HL-60 (cell line): ENCODE results near the gene EDARADD.

Experiments used
- DNase-seq, 2 experiments: peaks; one replicate each; pipeline ENCODE4 v3.0.0-alpha.2; 2010 to 2020; ENCODE audit warnings: low read depth in 1 of 2, low spot score in 1 of 2
- H3K27ac ChIP-seq: fragments of 250-450 bp; sonication (Bioruptor Pico); replicated peaks from 2 replicates; pipeline ENCODE4 v1.5.1; 2020; ENCODE audit warnings: mild to moderate bottlenecking, moderate library complexity
- H3K27me3 ChIP-seq: fragments of 250-450 bp; sonication (Bioruptor Pico); 2 replicates; pipeline ENCODE4 v1.5.1; 2021; ENCODE audit warnings: mild to moderate bottlenecking, moderate library complexity; ENCODE audit not compliant: insufficient read depth, poor library complexity, severe bottlenecking
- H3K4me3 ChIP-seq: replicated peaks from 2 replicates; pipeline ENCODE4 v1.5.1; 2011; ENCODE audit warnings: mild to moderate bottlenecking, control low read depth, low read length; ENCODE audit not compliant: insufficient read depth
- GABPA ChIP-seq: IDR thresholded peaks from 2 replicates; pipeline ENCODE4 v1.6.1; 2012; ENCODE audit warnings: low read depth
- POLR2AphosphoS5 ChIP-seq: IDR thresholded peaks from 2 replicates; pipeline ENCODE4 v1.6.1; 2012; ENCODE audit warnings: low read depth
- SPI1 ChIP-seq: IDR thresholded peaks from 2 replicates; pipeline ENCODE4 v1.6.1; 2012; ENCODE audit warnings: low read depth, mild to moderate bottlenecking, borderline replicate concordance
- long read RNA-seq: library from polyadenylated mRNA; unstranded; transcript quantifications from one replicate; pipeline ENCODE4 v2.0.0, GENCODE V29; 2020
- TF ChIP-seq, protein P1 (sequence below): IDR thresholded peaks from 2 replicates; pipeline ENCODE4 v1.6.1; 2012; ENCODE audit warnings: low read depth; ENCODE audit not compliant: insufficient replicate concordance
- TF ChIP-seq, protein P2 (sequence below): IDR thresholded peaks from one replicate; pipeline ENCODE4 v1.5.1; 2011; ENCODE audit warnings: low read length, control low read depth, inconsistent platforms; ENCODE audit not compliant: insufficient read depth

EDARADD gene
- long read RNA-seq = 0 reads

DNA sequence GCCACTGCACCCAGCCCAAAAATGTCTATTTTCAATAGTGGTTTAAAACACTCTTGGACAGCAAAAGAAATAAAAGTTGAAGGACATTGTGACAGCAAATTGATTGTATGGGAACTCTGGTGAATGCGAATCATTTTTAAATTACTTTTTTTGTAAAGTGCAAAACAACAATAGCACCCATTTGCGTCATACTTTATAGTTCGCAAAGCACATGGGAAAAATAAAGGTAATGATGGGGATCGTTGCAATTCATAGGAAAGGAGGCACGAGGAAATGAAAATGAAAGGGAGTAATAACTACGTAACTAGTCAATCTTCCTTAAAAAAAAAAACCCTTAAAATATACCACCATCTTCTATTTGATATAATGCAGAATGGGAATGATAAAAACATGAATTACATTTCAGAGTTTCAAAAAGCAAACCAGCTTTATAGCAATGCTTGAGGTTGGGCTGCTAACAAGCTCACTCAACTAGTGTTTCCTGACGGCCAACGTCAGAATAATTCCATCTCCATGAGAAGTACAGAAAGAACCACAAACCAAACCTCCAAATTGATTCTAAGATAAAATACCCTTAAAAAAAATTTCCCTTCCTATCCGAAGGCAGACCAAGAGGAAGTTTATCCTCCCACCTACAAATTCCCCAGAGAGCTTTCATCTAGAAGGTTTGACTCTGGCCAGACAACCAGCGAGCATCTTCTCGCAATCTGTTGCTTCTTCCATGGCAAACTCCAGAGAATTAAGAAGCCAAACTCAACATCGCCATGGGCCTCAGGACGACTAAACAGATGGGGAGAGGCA lies at the start of gene EDARADD:
TSS of gene EDARADD (plus strand) at position 606 of the 801 bp plus-strand sequence. CDS start at position 765, 159 bp downstream.
- TF ChIP-seq GABPA (no peak), SPI1 (no peak), POLR2AphosphoS5 (no peak)
- TF ChIP-seq, protein P1, sequence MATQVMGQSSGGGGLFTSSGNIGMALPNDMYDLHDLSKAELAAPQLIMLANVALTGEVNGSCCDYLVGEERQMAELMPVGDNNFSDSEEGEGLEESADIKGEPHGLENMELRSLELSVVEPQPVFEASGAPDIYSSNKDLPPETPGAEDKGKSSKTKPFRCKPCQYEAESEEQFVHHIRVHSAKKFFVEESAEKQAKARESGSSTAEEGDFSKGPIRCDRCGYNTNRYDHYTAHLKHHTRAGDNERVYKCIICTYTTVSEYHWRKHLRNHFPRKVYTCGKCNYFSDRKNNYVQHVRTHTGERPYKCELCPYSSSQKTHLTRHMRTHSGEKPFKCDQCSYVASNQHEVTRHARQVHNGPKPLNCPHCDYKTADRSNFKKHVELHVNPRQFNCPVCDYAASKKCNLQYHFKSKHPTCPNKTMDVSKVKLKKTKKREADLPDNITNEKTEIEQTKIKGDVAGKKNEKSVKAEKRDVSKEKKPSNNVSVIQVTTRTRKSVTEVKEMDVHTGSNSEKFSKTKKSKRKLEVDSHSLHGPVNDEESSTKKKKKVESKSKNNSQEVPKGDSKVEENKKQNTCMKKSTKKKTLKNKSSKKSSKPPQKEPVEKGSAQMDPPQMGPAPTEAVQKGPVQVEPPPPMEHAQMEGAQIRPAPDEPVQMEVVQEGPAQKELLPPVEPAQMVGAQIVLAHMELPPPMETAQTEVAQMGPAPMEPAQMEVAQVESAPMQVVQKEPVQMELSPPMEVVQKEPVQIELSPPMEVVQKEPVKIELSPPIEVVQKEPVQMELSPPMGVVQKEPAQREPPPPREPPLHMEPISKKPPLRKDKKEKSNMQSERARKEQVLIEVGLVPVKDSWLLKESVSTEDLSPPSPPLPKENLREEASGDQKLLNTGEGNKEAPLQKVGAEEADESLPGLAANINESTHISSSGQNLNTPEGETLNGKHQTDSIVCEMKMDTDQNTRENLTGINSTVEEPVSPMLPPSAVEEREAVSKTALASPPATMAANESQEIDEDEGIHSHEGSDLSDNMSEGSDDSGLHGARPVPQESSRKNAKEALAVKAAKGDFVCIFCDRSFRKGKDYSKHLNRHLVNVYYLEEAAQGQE = no peak
- TF ChIP-seq, protein P2, sequence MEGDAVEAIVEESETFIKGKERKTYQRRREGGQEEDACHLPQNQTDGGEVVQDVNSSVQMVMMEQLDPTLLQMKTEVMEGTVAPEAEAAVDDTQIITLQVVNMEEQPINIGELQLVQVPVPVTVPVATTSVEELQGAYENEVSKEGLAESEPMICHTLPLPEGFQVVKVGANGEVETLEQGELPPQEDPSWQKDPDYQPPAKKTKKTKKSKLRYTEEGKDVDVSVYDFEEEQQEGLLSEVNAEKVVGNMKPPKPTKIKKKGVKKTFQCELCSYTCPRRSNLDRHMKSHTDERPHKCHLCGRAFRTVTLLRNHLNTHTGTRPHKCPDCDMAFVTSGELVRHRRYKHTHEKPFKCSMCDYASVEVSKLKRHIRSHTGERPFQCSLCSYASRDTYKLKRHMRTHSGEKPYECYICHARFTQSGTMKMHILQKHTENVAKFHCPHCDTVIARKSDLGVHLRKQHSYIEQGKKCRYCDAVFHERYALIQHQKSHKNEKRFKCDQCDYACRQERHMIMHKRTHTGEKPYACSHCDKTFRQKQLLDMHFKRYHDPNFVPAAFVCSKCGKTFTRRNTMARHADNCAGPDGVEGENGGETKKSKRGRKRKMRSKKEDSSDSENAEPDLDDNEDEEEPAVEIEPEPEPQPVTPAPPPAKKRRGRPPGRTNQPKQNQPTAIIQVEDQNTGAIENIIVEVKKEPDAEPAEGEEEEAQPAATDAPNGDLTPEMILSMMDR = no peak
- Histone ChIP-seq H3K27me3 (peaks cover 57% of the 10 kb centered on the region), H3K27ac (no peak within 1 kb of the TSS), H3K4me3 (peak within 1 kb of the TSS; percentile 41)
- no peak for DNase-seq

DNA sequence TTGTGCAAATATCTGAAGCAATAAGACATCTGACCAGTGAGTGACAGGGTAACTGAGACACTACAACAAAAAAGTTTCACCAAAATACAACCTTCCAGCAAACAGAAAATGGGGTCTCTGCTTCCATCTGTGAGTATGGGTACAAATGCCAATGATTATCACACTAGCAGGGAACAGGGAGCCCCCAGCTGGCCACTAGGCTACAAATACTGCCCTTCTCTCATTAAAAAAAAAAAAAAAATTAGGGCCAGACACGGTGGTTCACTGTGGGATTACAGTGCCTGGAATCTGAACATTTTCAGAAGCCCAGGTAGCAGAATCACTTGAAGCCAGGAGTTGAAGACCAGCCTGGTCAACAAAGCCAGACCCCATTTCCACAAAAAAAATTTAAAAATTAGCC lies 48.4 kb upstream of the EDARADD start:
- DNase-seq = no peak
- no peak for TF ChIP-seq POLR2AphosphoS5
- TF ChIP-seq, protein P2 = no peak
- TF ChIP-seq, protein P1 = no peak
- no peak for TF ChIP-seq GABPA
- TF ChIP-seq SPI1 = no peak

DNA sequence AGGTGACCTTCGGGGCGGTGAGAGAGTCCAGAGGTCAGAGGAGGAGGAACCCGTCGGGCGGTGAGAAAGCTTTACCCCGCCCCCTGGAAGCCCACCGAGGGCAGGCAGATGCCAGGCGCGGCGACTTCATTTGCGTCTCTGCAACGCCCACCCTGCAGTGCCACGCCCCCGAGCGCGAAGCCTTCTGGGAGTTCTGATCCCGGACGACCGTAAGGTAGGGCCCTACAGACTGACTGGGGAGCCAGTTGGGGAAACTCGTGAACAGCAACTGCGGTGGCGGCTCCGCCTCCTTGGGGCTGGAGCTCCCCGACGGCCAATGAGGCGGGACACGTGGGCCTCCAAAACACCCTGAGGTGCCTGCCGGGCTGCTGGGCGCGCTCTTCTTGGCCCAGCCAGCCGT lies 46.0 kb upstream of the EDARADD start:
- Histone ChIP-seq H3K4me3 (no peak overlapping the region), H3K27me3 (no peaks in the 10 kb centered on the region), H3K27ac (no peak overlapping the region)
- DNase-seq = no peak
- TF ChIP-seq, protein P2 = no peak
- TF ChIP-seq, protein P1 = no peak
- TF ChIP-seq SPI1 (no peak), GABPA (no peak), POLR2AphosphoS5 (no peak)

More for the DNA sequence above, 48.4 kb upstream of the EDARADD start:
- no peak overlapping the region for H3K4me3 ChIP-seq
- no peak overlapping the region for H3K27ac ChIP-seq
- H3K27me3 ChIP-seq = no peaks in the 10 kb centered on the region
